Left ventricle myocardium inferior (tissue), 1 donor: ENCODE data around the gene LDLRAD4. TPM values are rescaled to one million over a fixed set of nuclear protein-coding genes. Genes with fewer than 3 reads are reported as not detected.
A peak's percentile ranks its signal among the peaks of the same experiment; 100 is the strongest.
"Not testable (repeated sequence)": the region's sequence is repeated elsewhere in the genome, so short reads cannot be mapped to it uniquely, and the experiment has no call there.

Experiments used
- DNase-seq: peaks from one replicate; pipeline ENCODE4 v3.0.0-alpha.2; 2020
- H3K27ac ChIP-seq: fragments of 200-600 bp; replicated peaks from 2 replicates; pipeline ENCODE4 v1.8.0; 2021
- H3K27me3 ChIP-seq: fragments of 200-600 bp; 2 replicates; pipeline ENCODE4 v1.8.0; 2021; ENCODE audit warnings: low read depth
- H3K36me3 ChIP-seq: fragments of 200-600 bp; 2 replicates; pipeline ENCODE4 v1.8.0; 2021
- H3K4me1 ChIP-seq: fragments of 200-600 bp; 2 replicates; pipeline ENCODE4 v1.8.0; 2021
- H3K4me3 ChIP-seq: fragments of 200-600 bp; 2 replicates; pipeline ENCODE4 v1.8.0; 2021; ENCODE audit warnings: mild to moderate bottlenecking, moderate library complexity
- H3K9me3 ChIP-seq: fragments of 200-600 bp; replicated peaks from 2 replicates; pipeline ENCODE4 v1.8.0; 2021
- intact Hi-C: fragments of 100-400 bp; cut with micrococcal nuclease; formaldehyde crosslinking; loops from one replicate; pipeline ENCODE4 v1.11.0; 2022
- total RNA-seq: library from RNA; stranded (reverse); fragmentation: NEBNext Ultra II Directional; extraction: Animal tissue kit (Norgen Biotek cat#: 25700); gene quantifications from one replicate; pipeline ENCODE4 v1.2.1, GENCODE V29; 2021
- TF ChIP-seq, protein P1 (sequence below): fragments of 200-600 bp; IDR thresholded peaks from 2 replicates; pipeline ENCODE4 v1.8.0; 2021; ENCODE audit warnings: antibody characterized with exemption, mild to moderate bottlenecking, borderline replicate concordance
- donor health status: DM: no; HTN: yes; CAD: no; lungs with severe emphysema.

Gene LDLRAD4
- total RNA-seq, 1 donor from 2014 or later: 43.3 TPM

DNA sequence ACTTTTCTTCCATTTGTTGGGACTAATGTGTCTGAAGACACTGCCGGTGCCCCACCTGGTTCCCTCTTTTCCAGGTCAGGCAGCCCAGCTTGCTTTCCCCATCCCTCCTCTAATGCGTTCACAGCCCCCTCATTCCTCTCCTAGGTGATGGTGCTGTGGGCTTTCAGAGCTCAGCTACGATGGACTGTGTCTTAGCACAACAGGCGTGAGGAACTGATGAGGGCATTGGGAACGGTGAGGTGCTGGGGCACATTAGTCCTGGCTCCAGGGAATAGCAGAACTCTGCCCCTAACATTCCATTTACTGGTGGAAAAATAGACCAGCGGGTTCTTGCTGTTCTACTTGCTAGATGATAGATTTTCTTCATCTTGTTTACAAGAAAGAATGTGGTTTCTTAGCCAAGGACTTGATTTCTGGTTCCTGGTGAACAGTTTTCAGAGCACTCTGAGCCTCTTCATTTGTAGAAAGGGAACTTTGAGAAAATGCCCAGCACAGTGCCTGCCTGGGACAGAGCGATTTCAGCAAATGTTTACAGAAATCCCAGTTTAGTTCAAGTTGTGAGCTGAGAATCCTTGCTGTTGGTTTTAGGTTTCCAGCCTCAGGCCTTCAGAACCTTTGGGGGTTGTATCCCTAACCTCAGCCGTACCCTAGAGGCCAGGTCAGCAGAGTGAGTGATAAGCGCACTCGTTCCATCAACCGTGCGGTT lies 42.5 kb downstream of the LDLRAD4 start:
- TF ChIP-seq, protein P1, sequence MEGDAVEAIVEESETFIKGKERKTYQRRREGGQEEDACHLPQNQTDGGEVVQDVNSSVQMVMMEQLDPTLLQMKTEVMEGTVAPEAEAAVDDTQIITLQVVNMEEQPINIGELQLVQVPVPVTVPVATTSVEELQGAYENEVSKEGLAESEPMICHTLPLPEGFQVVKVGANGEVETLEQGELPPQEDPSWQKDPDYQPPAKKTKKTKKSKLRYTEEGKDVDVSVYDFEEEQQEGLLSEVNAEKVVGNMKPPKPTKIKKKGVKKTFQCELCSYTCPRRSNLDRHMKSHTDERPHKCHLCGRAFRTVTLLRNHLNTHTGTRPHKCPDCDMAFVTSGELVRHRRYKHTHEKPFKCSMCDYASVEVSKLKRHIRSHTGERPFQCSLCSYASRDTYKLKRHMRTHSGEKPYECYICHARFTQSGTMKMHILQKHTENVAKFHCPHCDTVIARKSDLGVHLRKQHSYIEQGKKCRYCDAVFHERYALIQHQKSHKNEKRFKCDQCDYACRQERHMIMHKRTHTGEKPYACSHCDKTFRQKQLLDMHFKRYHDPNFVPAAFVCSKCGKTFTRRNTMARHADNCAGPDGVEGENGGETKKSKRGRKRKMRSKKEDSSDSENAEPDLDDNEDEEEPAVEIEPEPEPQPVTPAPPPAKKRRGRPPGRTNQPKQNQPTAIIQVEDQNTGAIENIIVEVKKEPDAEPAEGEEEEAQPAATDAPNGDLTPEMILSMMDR: no peak
- intact Hi-C loops: no loop called here
- Histone ChIP-seq H3K9me3 (no peaks in the 10 kb centered on the region), H3K4me1 (peaks cover 79% of the 10 kb centered on the region), H3K27ac (peak overlapping the region; percentile 55), H3K36me3 (no peaks in the 10 kb centered on the region), H3K4me3 (no peak overlapping the region), H3K27me3 (no peaks in the 10 kb centered on the region)
- DNase-seq: no peak

DNA sequence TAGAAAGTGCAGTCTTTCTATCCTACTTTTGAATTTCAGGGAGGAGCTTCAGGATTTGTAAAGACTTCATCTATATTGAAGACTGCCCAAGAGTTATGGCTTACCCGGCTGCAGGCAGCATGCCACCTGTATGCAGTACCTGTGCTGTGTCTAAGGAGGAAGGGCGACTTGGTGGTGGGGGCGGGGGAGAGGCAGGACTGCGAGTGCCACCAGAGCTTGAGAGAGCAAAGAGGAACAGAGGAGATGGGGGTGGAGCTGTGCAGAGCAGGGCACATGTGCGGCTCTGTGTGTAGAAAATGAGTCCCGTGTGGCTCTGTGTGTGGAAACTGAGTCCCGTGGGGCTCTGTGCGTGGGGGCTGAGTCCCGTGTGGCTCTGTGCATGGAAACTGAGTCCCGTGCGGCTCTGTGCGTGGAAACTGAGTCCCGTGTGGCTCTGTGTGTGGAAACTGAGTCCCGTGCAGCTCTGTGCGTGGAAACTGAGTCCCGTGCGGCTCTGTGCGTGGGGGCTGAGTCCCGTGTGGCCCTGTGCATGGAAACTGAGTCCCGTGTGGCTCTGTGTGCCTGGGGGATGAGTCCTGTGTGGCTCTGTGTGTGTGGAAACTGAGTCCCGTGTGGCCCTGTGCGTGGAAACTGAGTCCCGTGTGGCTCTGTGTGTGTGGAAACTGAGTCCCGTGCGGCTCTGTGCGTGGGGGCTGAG lies 43.2 kb downstream of the LDLRAD4 start:
- H3K4me3 ChIP-seq: no peak overlapping the region
- DNase-seq: no peak
- TF ChIP-seq, protein P1: no peak
- intact Hi-C loops: no loop called here
- no peak overlapping the region for H3K27ac ChIP-seq
- H3K9me3 ChIP-seq: no peaks in the 10 kb centered on the region
- no peaks in the 10 kb centered on the region for H3K36me3 ChIP-seq
- peaks cover 80% of the 10 kb centered on the region for H3K4me1 ChIP-seq
- no peaks in the 10 kb centered on the region for H3K27me3 ChIP-seq

DNA sequence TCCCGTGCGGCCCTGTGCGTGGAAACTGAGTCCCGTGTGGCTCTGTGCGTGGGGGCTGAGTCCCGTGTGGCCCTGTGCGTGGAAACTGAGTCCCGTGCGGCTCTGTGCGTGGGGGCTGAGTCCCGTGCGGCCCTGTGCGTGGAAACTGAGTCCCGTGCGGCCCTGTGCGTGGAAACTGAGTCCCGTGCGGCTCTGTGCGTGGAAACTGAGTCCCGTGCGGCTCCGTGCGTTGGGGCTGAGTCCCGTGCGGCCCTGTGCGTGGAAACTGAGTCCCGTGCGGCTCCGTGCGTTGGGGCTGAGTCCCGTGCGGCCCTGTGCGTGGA lies 43.8 kb downstream of the LDLRAD4 start:
- H3K27me3 ChIP-seq, H3K9me3 ChIP-seq, H3K36me3 ChIP-seq, H3K4me3 ChIP-seq, H3K27ac ChIP-seq, DNase-seq, intact Hi-C loops: not testable (repeated sequence)
- H3K4me1 ChIP-seq: peaks cover 84% of the 10 kb centered on the region

DNA sequence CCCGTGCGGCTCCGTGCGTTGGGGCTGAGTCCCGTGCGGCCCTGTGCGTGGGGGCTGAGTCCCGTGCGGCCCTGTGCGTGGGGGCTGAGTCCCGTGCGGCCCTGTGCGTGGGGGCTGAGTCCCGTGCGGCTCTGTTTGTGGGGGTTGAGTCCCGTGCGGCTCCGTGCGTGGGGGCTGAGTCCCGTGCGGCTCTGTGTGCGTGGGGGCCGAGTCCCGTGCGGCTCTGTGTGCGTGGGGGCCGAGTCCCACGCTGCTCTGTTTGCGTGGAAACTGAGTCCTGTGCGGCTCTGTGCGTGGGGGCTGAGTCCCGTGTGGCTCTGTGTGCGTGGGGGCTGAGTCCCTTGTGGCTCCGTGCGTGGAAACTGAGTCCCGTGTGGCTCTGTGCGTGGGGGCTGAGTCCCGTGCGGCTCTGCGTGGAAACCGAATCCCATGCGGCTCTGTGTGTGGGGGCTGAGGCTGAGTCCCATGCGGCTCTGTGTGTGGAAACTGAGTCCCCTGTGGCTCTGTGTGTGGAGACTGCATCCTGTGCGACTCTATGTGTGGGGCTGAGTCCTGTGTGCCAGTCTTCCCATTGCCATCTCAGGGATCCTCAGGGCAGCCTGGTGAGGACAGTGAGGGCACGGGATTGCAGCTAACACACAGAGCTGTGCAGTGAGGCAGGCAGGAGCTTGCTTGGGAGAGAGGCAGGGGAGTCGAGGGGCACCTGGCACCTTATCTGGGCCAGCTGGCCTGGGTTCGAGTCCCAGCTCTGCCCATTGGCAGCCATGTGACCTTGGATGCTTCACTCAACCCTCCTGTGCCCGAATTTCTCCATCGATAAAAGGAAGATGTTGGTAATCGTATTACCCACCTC lies 44.5 kb downstream of the LDLRAD4 start:
- Histone ChIP-seq H3K4me1 (peaks cover 89% of the 10 kb centered on the region), H3K4me3 (no peak overlapping the region), H3K9me3 (no peaks in the 10 kb centered on the region), H3K27ac (no peak overlapping the region), H3K27me3 (no peaks in the 10 kb centered on the region), H3K36me3 (no peaks in the 10 kb centered on the region)
- TF ChIP-seq, protein P1: no peak
- DNase-seq: no peak
- intact Hi-C loops: no loop called here

DNA sequence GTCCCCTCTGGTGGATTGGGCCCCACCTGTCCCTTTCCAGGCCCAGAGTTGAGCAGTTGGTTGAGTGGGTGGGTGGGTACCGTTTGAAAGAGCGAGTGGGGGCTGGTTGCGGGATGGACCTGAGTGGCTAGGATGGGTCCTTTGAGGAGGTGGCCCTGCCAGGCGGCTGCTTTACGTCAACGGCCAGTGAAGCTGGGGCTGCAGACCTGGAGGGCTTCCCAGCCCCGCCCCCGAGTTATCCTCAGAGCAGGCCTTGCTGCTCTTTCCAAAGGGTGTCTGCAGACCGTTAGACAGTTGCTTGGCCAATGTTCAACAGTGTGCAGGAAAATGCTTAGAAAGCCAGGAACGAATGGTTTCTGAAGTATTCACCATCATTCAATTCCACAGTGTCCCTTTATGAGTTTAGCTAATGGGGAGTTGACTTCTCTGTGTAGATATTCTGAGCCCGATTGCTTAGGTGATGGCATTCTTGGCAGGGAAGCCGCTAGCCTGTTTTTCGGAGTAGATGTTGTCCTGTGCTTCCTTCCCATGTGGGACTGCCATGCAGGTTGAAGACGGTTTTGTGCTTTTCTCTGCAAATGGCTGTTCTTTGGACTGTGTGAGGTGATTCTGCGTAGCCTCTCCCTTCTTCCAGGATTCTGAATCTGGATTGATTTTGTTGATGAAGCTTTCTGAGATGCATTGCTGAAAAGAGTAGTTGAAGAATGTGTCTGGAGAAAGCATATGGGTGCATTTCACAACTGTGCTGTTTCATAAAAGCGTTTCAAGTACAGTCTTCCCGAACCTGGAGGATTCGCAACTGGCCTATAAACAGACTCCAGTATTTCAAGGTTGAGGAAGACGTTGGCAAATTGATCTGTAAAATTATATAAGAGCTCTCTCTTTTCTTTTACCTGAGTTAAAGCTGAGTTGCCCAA lies 45.8 kb downstream of the LDLRAD4 start:
- intact Hi-C loops: no loop called here
- H3K4me3 ChIP-seq: no peak overlapping the region
- peak; percentile 81 for DNase-seq
- peak overlapping the region; percentile 41 for H3K27ac ChIP-seq
- peaks cover 89% of the 10 kb centered on the region for H3K4me1 ChIP-seq
- no peaks in the 10 kb centered on the region for H3K36me3 ChIP-seq
- TF ChIP-seq, protein P1: no peak
- H3K9me3 ChIP-seq: no peaks in the 10 kb centered on the region
- no peaks in the 10 kb centered on the region for H3K27me3 ChIP-seq
